Neural cell (in vitro differentiated cells): ENCODE measurements around the gene TENM3.

Source experiments
- CTCF ChIP-seq: fragments of 450-650 bp; IDR thresholded peaks from 2 replicates; pipeline ENCODE4 v1.5.1; 2014; ENCODE audit warnings: antibody characterized with exemption, mild to moderate bottlenecking, moderate library complexity; ENCODE audit not compliant: poor library complexity, severe bottlenecking
- EP300 ChIP-seq: fragments of 450-650 bp; conservative IDR thresholded peaks from 2 replicates; pipeline ENCODE4 v1.6.1; 2014; ENCODE audit warnings: antibody characterized with exemption, mild to moderate bottlenecking, moderate library complexity; ENCODE audit not compliant: poor library complexity, severe bottlenecking
- TAF1 ChIP-seq: IDR thresholded peaks from 2 replicates; pipeline ENCODE4 v1.6.1; 2012; ENCODE audit warnings: low read depth
- TF ChIP-seq, protein P1 (sequence below): IDR thresholded peaks from 2 replicates; pipeline ENCODE4 v1.6.1; 2012; ENCODE audit warnings: borderline replicate concordance

- TF ChIP-seq CTCF (no peak), TAF1 (no peak), EP300 (peak; percentile 48)
- TF ChIP-seq, protein P1, sequence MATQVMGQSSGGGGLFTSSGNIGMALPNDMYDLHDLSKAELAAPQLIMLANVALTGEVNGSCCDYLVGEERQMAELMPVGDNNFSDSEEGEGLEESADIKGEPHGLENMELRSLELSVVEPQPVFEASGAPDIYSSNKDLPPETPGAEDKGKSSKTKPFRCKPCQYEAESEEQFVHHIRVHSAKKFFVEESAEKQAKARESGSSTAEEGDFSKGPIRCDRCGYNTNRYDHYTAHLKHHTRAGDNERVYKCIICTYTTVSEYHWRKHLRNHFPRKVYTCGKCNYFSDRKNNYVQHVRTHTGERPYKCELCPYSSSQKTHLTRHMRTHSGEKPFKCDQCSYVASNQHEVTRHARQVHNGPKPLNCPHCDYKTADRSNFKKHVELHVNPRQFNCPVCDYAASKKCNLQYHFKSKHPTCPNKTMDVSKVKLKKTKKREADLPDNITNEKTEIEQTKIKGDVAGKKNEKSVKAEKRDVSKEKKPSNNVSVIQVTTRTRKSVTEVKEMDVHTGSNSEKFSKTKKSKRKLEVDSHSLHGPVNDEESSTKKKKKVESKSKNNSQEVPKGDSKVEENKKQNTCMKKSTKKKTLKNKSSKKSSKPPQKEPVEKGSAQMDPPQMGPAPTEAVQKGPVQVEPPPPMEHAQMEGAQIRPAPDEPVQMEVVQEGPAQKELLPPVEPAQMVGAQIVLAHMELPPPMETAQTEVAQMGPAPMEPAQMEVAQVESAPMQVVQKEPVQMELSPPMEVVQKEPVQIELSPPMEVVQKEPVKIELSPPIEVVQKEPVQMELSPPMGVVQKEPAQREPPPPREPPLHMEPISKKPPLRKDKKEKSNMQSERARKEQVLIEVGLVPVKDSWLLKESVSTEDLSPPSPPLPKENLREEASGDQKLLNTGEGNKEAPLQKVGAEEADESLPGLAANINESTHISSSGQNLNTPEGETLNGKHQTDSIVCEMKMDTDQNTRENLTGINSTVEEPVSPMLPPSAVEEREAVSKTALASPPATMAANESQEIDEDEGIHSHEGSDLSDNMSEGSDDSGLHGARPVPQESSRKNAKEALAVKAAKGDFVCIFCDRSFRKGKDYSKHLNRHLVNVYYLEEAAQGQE: no peak
Measured at GRCh38 chr4:182578402-182578801, 335.2 kb downstream of the TENM3 start.
